Left renal cortex interstitium (tissue), 4 donors: Measurements from ENCODE around the gene STK31. TPM values are rescaled to one million over a fixed set of nuclear protein-coding genes. Genes with fewer than 3 reads are reported as not detected.
A peak's percentile ranks its signal among the peaks of the same experiment; 100 is the strongest.
"Not testable (repeated sequence)": the region's sequence is repeated elsewhere in the genome, so short reads cannot be mapped to it uniquely, and the experiment has no call there.

ENCODE experiments used
- DNase-seq, 4 donors: peaks; one replicate each; pipeline ENCODE4 v3.0.0-alpha.2; 2013; ENCODE audit warnings: low read depth in 4 of 4, low spot score in 2 of 4, missing footprints in 1 of 4
- polyA plus RNA-seq, 4 donors: library from polyadenylated mRNA; unstranded; fragments of 120-200 nt; gene quantifications; one replicate each; pipeline ENCODE4 v1.2.1, GENCODE V29; 2013; ENCODE audit not compliant: insufficient read length in 4 of 4

Gene STK31
- polyA plus RNA-seq, 4 donors, result 0.60 to 1.3 (median 1.1) TPM

DNA sequence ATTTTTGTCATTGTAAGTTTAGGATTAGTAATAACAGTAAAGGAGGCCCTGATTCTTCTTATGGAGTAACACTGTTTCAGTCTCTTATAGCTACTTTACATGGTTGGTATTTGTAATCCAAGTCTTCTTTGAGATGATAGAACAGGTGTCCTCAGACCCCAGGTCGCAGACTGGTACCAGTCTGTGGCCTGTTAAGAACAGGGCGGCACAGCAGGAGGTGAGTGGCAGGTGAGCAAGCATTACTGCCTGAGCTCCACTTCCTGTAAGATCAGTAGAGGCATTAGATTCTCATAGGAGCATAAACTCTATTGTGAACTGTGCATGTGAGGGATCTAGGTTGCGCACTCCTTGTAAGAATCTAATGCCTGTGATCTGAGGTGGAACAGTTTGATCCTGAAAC, 77.3 kb downstream of the STK31 start:
- DNase-seq, result no peak

DNA sequence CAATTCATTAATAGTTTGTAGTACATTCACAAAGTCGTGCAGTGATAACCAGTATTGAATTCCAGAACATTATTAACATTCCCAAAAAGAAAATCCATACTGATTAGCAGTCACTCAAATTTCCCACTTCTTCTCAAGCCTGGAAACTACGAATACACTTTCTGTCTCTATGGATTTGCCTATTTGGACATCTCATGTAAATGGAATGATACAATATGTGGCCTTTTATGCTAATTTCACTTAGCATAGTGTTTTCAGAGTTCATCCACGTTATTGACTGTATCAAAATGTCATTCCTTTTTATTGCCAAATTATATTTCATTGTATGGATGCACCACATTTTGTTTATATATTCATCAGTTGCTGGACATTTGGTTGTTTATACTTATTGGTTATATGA, 78.8 kb downstream of the STK31 start:
- DNase-seq, result no peak

DNA sequence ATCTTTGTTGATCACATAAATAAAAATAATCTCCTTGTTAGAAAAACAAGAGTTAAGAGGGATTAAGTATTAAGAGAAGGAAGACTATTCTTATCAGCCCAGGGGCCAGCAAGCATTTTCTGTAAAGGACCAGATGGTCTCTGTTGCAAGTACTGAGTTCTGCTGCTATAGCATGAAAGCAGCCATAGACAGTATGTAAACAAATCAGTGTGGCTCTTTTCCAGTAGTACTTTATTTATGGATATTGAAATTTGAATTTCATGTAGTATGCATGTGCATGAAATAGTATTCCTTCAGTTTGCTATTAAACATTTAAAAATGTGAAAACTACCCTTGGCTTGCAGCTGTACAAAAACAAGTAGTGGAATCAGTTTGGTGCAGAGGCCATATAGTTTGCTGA, 81.7 kb downstream of the STK31 start:
- no peak for DNase-seq

DNA sequence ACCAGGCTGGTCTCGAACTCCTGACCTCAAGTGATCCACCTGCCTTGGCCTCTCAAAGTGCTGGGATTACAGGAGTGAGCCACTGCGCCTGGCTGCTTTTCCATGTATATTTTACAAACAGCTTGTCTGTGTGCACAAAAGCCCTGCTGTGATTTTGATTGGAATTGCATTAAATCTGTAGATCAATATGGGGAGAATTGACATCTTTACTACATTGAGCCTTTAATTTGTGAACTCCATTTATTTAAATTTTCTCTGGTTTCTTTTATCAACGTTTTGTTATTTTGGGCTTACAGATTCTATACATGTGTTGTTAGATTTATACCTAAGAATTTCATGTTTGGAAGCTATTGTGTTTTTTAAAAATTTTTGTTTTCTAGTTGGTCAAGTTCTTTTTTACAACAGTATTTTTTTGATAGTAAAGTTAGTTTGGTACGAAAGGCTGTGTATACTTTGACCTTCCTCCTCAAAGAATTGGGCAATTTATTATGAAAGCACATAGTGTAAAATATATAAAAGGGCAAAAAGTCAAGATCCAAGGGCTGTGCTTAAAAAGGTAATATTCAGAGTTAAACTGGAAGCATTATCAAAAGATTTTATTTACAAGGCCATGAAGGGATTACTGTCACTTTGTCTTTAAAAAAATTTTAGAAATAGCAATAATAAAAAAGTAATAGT, 92.8 kb downstream of the STK31 start:
- no peak for DNase-seq

DNA sequence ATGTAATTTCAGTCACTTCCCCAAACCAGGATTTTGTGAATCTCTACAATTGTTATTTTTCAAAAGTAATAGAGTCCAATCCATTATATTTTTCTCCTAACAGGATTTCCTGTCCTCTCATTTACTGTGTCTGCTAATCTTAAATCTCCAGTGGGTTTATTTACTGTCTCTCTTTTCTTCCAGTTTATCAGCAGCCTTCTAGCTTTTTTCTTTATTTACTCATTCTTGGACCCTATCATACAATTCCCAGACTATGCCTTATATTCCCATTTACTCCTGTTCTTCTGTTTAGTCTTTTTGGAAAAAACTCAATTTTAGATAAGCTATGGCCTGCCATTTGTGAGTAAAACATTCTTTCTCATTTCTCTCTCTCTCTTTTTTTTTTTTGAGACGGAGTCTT, 94.7 kb downstream of the STK31 start:
- DNase-seq, result no peak

DNA sequence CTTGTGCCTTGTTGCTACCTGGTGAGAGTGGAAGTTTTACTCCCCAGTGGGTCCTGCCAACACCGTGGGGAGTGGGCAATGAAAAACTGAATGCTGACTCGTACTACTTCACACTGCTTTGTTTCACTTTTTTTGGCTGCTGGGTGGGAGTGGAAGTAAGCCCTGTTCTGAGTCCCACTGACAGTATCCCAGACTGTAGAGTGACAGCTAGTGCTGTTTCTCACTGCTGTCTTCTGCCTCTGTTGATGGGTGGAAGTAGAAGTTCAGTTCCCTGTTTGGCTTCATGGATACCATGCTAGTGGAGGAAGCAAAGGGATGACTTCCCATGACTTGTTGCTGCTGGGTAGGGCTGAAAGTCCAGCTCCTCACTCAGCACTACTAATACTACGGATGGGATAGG, 98.4 kb downstream of the STK31 start:
- DNase-seq, result no peak

DNA sequence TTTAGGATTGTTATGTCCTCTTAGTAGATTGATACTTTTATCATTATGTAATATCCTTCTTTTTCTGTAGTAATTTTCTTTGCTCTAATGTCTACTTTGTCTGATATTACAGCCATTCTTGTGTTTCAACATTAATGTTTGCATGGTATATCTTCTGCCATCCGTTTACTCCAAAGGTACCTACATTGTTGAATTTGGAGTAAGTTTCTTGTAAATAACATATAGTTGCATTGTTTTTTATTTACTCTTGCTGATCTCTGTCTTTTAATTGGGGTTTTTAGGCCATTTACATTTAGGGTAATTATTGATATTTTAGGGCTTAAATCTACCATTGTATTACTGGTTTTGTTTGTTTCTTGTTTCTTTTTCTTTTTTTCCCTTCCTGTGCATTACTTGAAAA, 100.1 kb downstream of the STK31 start:
- no peak for DNase-seq

DNA sequence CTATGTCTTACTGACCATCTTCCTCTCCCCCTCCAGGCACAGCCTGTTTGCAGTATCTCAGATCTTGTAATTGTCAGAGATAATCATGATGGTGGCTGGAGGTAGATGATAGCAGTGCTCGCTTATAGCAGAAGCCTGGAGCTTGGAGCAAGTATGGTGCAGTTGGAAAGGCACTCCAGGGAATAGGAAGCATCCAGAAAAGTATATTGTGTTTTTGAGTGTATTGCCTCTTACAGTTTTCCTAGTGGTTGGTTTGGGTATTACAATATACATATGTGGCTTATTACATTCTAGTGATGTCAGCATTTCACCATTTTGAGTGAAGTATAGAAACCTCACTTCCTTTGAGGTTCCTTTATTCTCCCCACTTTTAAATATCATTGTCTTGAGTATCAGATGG, 101.5 kb downstream of the STK31 start:
- DNase-seq, result no peak

DNA sequence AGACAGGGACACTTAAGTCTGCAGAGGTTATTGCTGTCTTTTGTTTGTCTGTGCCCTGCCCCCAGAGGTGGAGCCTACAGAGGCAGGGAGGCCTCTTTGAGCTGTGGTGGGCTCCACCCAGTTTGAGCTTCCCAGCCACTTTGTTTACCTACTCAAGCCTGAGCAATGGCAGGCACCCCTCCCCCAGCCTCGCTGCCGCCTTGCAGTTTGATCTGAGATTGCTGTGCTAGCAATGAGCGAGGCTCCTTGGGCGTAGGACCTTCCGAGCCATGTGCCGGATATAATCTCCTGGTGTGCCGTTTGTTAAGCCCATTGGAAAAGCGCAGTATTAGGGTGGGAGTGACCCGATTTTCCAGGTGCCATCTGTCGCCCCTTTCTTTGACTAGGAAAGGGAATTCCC, 118.1 kb downstream of the STK31 start:
- not testable (repeated sequence) for DNase-seq

DNA sequence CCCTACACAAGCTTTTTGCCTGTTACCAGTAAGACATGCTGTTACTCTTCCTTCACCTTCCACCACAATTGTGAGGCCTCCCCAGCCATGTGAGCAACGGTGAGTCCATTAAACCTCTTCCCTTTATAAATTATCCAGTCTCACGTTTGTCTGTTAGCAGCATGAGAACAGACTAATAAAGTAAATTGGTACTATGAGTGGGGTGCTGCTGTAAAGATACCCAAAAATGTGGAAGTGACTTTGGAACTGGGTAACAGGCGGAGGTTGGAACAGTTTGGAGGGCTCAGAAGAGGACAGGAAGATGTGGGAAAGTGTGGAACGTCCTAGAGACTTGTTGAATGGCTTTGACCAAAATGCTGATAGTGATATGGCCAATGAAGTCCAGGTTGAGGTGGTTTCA, 122.7 kb downstream of the STK31 start:
- DNase-seq, result not testable (repeated sequence)

DNA sequence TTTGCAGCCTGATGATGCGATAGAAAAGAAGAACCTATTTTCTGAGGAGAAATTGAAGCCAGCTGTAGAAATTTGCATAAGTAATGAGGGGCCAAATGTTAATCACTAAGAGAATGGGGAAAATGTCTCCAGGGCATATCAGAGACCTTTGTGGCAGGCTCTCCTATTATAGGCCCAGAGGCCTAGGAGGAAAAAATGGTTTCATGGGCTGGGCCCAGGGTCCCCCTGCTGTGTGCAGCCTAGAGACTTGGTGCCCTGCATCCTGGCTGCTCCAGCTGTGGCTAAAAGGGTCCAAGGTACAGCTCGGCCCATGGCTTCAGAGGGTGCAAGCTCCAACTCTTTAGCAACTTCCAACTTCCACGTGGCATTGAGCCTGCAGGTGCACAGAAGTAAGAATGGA, 123.4 kb downstream of the STK31 start:
- no peak for DNase-seq

DNA sequence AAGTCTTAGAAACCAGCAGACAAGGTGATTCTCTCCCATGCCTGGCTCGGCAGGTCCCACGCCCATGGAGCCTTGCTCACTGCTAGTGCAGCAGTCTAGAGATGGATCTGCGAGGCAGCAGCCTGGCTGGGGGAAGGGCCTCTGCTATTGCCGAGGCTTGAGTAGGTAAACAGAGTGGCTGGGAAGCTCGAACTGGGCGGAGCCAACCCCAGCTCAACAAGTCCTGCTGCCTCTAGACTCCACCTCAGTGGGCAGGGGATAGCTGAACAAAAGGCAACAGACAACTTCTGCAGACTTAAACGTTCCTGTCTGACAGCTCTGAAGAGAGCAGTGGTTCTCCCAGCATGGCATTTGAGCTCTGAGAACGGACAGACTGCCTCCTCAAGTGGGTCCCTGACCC, 134.8 kb downstream of the STK31 start:
- not testable (repeated sequence) for DNase-seq

DNA sequence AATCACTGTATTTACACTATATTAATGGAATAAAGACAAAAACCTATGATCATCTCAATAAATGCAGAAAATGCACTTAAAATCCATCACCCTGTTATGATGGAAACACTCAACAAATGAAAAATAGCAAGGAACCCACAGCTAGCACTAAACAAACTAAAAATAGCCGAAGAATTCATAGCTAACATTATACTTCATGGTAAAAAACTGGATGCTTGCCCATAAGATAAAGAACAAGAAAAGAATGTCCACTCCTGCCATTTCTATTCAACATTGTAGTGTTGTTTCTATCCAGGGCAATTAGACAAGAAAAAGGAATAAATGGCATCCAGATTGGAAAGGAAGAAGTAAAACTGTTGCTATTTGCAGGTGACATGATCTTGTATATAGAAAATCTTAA, 142.1 kb downstream of the STK31 start:
- DNase-seq, result no peak

DNA sequence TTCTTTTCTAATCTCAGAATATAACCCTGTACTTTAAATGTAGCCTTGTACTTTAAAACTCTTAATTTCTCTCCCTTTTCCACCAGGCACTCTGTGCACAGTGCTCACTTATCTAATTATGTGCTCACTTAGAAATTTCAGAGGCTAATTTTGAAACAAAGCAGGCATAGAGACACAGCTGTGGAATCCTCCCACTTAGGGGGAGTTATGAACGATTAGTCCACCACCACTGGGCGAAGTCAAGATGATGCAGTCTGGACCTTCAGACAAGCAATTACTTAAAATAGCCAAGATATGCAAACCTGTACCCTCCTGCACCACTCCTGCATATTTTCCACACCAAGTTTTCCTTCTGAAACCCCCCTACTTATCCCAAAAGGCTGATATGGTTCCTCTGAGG, 143.0 kb downstream of the STK31 start:
- no peak for DNase-seq

DNA sequence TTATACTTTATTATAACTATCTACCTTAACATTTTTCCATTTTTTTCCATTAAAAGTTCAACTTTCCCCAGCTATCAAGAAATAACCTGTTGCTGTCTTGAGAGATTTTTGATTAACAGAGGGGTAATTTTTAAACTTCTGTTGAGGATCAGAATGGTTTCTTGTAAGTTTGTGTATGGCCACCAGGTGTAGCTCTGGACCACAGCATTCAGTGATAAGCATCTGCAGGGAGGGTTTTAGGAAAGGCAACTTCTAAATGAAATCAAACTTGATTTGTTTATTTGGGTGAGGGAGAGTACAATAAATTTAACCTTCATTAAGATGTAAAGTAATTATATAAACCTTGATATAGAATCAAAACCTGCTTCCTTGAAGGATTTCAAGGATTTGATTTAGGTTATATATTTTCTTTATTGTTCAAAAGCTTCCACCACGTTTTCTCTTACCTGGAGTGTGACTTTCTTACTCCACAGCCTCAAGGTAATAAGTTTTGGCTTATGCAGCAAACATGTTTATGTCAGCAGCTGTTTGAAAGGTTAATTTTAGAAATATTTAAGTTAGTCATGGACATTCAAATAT, 153.3 kb downstream of the STK31 start:
- peak in 1 of 4 donors; percentile 12 for DNase-seq

DNA sequence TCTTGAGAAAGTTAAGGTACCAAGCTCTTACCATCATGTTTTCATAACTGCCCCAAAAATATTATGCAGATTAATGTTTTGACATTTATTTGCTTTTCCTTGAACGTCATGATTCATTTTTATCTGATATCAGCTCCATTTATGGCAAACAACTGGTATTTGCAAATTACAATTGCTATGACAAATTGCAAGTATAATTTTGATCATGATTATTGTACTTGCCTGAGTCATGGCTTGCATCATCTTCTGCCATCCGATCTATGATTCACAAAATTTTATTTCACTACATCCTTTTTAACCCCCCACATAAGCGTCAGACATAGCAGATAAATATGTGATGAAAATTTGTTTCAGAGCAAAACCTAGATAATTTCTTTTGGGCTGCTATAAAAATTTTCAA, 155.0 kb downstream of the STK31 start:
- no peak for DNase-seq

DNA sequence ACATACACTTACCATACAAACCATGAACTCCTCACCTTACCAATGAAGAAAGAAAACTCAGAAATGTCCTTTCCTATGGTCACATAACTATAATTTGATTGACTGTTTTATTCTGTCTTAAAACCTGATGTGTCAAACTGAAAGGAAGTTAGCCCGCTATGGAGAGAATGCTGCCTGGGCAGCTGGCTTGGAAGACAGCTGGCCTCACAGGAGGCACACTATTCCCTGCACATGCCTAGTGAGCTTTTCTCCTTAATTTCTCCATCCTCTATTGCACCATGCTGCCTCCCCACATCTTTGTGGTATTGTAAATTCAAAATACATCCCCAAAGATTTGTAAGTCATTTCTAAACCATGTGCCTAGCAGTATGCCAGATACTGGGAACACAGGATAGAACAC, 163.3 kb downstream of the STK31 start:
- no peak for DNase-seq

DNA sequence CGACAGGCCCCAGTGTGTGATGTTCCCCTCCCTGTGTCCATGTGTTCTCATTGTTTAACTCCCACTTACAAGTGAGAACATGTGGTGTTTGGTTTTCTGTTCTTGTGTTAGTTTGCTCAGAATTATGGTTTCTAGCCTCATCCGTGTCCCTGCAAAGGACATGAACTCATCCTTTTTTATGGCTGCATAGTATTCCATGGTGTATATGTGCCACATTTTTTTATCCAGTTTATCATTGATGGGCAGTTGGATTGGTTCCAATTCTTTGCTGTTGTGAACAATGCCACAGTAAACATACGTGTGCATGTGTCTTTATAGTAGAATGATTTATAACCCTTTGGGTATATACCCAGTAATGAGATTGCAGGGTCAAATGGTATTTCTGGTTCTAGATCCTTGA, 166.5 kb downstream of the STK31 start:
- DNase-seq, result not testable (repeated sequence)

Other genes with a start within 250 kb of the STK31 start
- gene IGF2BP3, start 239.7 kb upstream of the STK31 start, polyA plus RNA-seq, result 10 to 100 TPM; 52.3 to 72.2 (median 59.0) TPM
- gene TRA2A, start 178.2 kb upstream of the STK31 start, polyA plus RNA-seq, result 100 to 1,000 TPM; 123 to 327 (median 224) TPM
- gene CCDC126, start 112.8 kb upstream of the STK31 start, polyA plus RNA-seq, result 10 to 100 TPM; 15.3 to 20.7 (median 18.6) TPM
- gene FAM221A, start 30.0 kb upstream of the STK31 start, polyA plus RNA-seq, result 10 to 100 TPM; 11.5 to 24.8 (median 18.1) TPM